ENCODE data around the gene IL36B.

The IL36B gene

DNA sequence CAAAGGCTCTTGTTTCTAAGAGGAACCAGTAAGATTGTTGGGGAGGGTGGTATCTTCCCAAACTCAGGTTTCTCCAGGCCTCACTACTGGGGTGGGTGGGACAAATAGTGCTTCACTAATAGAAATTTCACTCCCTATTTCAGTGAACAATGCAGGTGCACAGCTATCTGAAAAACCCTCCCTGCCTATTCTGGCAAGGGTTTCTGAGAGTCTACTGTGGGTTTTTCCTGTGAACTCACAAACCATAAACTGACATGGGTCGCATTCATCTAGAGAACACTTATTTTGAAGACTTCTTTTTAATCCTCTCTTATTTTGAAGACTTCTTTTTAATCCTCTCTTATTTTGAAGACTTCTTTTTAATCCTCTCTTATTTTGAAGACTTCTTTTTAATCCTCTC lies 43.0 kb downstream of the IL36B start:
- no peak for DNase-seq (ENCODE audit: low spot score)

DNA sequence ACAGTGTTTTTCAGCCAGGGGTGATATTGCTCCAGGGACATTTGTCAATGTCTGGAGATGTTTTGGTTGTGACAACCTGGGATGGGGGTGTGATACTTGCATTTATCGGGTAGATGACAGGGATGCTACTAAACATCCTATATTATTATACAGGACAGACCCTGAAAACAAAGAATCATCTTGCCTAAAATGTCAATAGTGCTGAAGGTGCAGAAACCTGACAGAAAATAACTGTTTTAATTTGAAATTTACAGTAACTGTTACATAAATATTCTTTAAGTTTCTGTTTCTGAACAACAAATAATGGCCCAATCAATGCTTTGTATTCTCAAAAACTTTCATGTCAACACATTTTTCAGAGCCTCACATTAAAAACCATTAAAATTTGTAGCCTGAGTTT lies 45.4 kb downstream of the IL36B start:
- DNase-seq (ENCODE audit: low spot score) = no peak

DNA sequence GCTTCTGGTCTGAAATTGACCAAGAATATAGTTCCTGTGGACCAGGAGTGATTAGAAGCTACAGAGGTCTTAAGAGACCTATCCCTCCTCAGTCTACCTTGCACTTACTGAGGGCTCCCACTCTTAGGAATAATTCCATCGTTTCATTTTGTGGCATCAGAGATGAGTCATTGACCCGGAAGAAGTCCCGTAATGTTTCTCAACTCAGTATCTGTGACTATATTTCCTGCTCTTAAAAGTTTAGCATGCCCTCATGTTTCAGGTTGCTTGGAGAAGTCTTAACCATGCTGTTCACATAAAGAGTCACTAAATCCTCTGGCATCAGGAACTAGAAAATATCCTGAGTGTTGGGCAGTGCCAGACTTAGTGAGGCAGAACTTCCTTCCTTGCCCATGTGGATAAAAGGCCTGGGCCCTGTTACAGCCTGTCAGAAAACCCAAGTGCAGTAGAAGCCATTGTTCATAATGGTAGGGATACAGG lies 47.6 kb downstream of the IL36B start, which contains the start of gene IL36A:
IL36A (plus strand) TSS at position 430 of the 480 bp plus-strand sequence. CDS start 413 bp downstream, outside the sequence.
- DNase-seq (ENCODE audit: low spot score) = no peak

- DNase-seq (ENCODE audit: low spot score) = no peak
These were observed 50.0 kb downstream of the IL36B start for GRCh38 chr2:113002677-113003076.

DNA sequence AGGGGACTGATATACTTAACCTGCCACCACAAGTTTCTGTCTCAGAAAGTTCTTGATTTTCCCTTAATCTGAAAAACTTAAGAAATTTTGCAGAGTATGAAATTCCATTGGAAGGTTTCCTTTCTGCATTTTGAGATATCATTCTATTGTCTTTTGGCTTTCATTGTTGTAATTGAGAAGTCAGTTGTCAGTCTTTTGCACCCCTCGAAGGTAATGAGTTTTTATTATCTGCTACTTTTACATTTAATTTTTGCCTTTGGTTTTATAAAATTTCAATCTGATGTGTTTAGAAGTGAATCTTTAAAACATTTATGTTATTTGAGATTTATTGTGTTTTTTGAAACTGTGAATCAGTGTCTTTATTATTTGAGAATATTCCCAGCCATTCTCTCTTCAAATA lies 52.2 kb downstream of the IL36B start:
- DNase-seq (ENCODE audit: low spot score) = no peak

- DNase-seq (ENCODE audit: low spot score) = no peak
These were observed 55.5 kb downstream of the IL36B start for GRCh38 chr2:112997151-112997550.

- DNase-seq (ENCODE audit: low spot score) = no peak
These were observed 56.0 kb downstream of the IL36B start for GRCh38 chr2:112996635-112997034.

DNA sequence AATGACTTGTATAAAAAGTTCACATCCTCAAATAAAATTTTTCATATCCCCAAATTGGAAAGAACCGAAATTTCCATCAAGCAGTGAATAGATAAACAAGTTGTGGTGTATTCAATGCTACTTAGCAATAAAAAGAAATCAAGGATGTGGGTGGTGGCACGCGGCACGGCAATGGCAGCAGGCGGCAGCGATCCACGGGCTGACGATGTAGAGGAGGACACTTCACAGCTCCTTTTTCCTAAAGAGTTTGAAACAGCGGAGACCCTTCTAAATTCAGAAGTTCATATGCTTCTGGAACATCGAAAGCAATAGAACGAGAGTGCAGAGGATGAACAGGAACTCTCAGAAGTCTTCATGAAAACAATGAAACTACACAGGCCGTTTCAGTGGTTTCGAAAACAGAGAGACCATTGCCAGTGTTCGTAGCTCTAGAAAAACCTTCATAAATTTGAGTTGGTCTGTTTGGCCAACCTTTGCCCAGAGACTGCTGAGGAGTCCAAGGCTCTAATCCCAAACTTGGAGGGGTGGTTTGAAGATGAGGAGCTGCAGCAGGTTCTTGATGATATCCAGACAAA lies 57.2 kb downstream of the IL36B start:
- DNase-seq (ENCODE audit: low spot score) = no peak

DNA sequence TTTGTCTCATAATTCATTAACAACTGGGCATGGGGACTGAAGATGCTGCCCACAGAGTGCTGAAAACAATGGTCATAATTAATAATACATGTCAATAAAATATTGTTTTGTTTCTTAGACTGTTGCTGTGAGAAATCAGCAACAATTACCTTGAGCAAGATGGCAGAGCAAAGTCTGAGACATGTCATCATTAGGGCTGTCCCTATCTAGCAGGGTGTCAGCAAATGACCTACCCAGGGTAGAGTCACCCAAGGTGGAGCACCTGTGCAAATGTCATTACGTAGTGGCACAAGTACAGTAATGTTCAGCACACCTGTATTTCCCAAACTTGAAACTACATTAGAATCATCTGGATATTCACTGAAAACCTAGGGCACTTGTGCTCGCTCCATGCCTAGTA lies 58.0 kb downstream of the IL36B start:
- DNase-seq (ENCODE audit: low spot score) = no peak

GRCh38 chr2:112993831-112994230 lies 58.8 kb downstream of the IL36B start:
- DNase-seq (ENCODE audit: low spot score) = no peak

GRCh38 chr2:112989611-112990010 lies 63.1 kb downstream of the IL36B start:
- no peak for DNase-seq (ENCODE audit: low spot score)

DNA sequence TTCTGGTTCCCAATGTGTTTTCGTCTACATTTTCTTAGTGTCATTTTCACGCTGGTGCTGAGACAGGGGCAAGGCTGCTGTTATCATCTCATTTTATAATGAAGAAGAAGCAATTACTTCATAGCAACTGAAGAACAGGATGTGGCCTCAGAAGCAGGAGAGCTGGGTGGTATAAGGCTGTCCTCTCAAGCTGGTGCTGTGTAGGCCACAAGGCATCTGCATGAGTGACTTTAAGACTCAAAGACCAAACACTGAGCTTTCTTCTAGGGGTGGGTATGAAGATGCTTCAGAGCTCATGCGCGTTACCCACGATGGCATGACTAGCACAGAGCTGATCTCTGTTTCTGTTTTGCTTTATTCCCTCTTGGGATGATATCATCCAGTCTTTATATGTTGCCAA lies 67.6 kb downstream of the IL36B start:
- no peak for DNase-seq (ENCODE audit: low spot score)

DNA sequence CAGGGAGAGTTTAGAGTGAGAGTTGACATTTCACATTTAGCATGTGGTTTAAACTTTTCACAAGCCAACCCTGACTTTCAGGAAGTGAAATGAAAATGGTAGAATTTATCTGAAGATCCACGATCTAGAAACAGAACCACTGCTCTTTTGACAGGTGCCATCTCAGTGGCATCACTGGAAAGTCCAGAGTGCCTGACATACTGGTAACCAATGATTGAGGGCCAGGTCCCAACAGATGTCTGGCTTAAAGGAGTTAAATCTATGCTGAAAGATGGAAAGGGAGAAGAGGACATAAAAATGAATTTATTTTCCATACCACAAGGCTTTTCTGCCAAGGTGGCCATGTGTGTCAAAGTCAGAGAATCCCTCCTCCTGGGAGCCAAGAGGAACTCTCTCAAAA lies 72.1 kb downstream of the IL36B start:
- DNase-seq (ENCODE audit: low spot score) = no peak

DNA sequence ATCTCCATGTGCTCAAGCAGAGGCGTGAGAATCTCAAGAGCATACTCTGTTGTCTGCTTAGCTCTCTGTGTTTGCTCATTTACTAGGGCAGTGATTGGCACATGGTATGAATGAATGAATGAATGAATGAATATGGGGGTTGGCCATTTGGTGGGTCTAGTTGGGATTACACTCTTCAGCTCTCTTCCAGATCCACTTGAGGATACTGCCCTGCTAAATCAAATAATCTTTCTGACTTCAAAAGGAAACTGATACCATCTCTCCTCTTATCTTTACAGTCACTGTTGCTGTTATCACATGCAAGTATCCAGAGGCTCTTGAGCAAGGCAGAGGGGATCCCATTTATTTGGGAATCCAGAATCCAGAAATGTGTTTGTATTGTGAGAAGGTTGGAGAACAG lies 72.9 kb downstream of the IL36B start:
- no peak for DNase-seq (ENCODE audit: low spot score)

DNA sequence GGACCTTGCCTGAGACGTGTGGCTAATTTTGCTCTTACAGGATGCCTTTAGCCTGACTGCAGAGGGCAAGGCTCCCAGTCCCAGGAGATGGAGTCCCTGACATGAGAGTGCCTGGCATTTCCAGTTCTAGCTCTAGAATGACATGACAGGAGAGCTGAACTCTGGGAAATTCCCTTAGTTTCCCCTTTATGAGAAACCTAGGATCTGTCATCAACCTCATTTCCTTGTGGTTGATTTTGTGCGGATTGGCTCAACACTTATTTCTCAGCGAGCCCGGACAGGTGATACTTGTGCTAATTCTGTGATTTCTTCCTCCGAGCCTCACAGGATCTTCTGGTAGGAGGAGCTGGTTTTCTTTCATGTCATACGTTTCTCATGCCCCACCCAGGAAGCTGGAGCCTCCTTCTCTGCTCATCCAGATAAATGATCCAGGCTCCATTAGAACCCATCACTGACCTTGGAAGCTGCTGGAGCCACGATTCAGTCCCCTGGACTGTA lies 75.1 kb downstream of the IL36B start, which contains the start of gene IL36G:
IL36G (plus strand) TSS at position 448 of the 498 bp plus-strand sequence. CDS start 633 bp downstream, outside the sequence.
- DNase-seq (ENCODE audit: low spot score) = no peak

Measured in Ammon's horn (tissue), 1 donor.